Neural cell (in vitro differentiated cells): ENCODE measurements around the gene AMELX. TPM values are rescaled to one million over a fixed set of nuclear protein-coding genes. Genes with fewer than 3 reads are reported as not detected.

Source experiments
- H2AFZ ChIP-seq: fragments of 200-600, 300-800 bp; sonication (generic), shearing (Covaris generic); 2 replicates; pipeline ENCODE4 v1.6.0; 2014; ENCODE audit warnings: low read depth, mild to moderate bottlenecking, antibody characterized with exemption, low read length, moderate library complexity
- H3F3A ChIP-seq: fragments of 200-600 bp; shearing (Covaris generic); 2 replicates; pipeline ENCODE4 v1.6.1; 2016; ENCODE audit warnings: mild to moderate bottlenecking, moderate library complexity, mixed read lengths, antibody characterized with exemption, low read length; ENCODE audit not compliant: insufficient read depth, poor library complexity, severe bottlenecking
- H3K27ac ChIP-seq: fragments of 200-600, 300-800 bp; sonication (generic), shearing (Covaris generic); 2 replicates; pipeline ENCODE4 v1.5.1; 2014; ENCODE audit warnings: mild to moderate bottlenecking, low read length, moderate library complexity
- H3K27me3 ChIP-seq: fragments of 300-800, 200-600 bp; sonication (generic), shearing (Covaris generic); 2 replicates; pipeline ENCODE4 v1.6.0; 2014; ENCODE audit warnings: mild to moderate bottlenecking, low read depth, low read length, moderate library complexity; ENCODE audit not compliant: insufficient read depth
- H3K36me3 ChIP-seq: fragments of 300-800, 200-600 bp; sonication (generic), shearing (Covaris generic); 2 replicates; pipeline ENCODE4 v1.5.1; 2014; ENCODE audit warnings: mild to moderate bottlenecking, antibody characterized with exemption, low read length, moderate library complexity; ENCODE audit not compliant: insufficient read depth
- H3K4me2 ChIP-seq: fragments of 300-800, 200-600 bp; sonication (generic), shearing (Covaris generic); 2 replicates; pipeline ENCODE4 v1.6.0; 2014; ENCODE audit warnings: mild to moderate bottlenecking, low read length
- H3K4me3 ChIP-seq: fragments of 300-800, 200-600 bp; sonication (generic), shearing (Covaris generic); 2 replicates; pipeline ENCODE4 v1.5.1; 2014; ENCODE audit warnings: mild to moderate bottlenecking, low read length, moderate library complexity
- H3K79me2 ChIP-seq: fragments of 200-600 bp; shearing (Covaris generic); replicated peaks from 2 replicates; pipeline ENCODE4 v1.6.0; 2014; ENCODE audit warnings: mild to moderate bottlenecking, low read length, moderate library complexity; ENCODE audit not compliant: insufficient read depth
- H3K9ac ChIP-seq: fragments of 300-800, 200-600 bp; sonication (generic), shearing (Covaris generic); 2 replicates; pipeline ENCODE4 v1.6.1; 2016; ENCODE audit warnings: mild to moderate bottlenecking, low read length, mixed read lengths
- H3K9me2 ChIP-seq: fragments of 200-600 bp; shearing (Covaris generic); 2 replicates; pipeline ENCODE4 v1.6.1; 2016; ENCODE audit warnings: mild to moderate bottlenecking, low read length, mixed read lengths; ENCODE audit not compliant: insufficient read depth
- H3K9me3 ChIP-seq: fragments of 200-600, 300-800 bp; sonication (generic), shearing (Covaris generic); 2 replicates; pipeline ENCODE4 v1.6.1; 2016; ENCODE audit warnings: mild to moderate bottlenecking, mixed run types, low read length, moderate library complexity, mixed read lengths
- H4K20me1 ChIP-seq: fragments of 200-600 bp; shearing (Covaris generic); 2 replicates; pipeline ENCODE4 v1.6.1; 2016; ENCODE audit warnings: mild to moderate bottlenecking, mixed run types; ENCODE audit not compliant: insufficient read depth
- CTCF ChIP-seq: fragments of 450-650 bp; IDR thresholded peaks from 2 replicates; pipeline ENCODE4 v1.5.1; 2014; ENCODE audit warnings: antibody characterized with exemption, mild to moderate bottlenecking, moderate library complexity; ENCODE audit not compliant: poor library complexity, severe bottlenecking
- EP300 ChIP-seq: fragments of 450-650 bp; conservative IDR thresholded peaks from 2 replicates; pipeline ENCODE4 v1.6.1; 2014; ENCODE audit warnings: antibody characterized with exemption, mild to moderate bottlenecking, moderate library complexity; ENCODE audit not compliant: poor library complexity, severe bottlenecking
- EZH2 ChIP-seq: fragments of 200-600, 300-800 bp; shearing (Covaris generic), sonication (generic); IDR thresholded peaks from 2 replicates; pipeline ENCODE4 v1.6.1; 2014; ENCODE audit warnings: antibody characterized with exemption, low read length, borderline replicate concordance, mild to moderate bottlenecking; ENCODE audit not compliant: insufficient read depth, poor library complexity, severe bottlenecking
- MXI1 ChIP-seq: fragments of 450-650 bp; conservative IDR thresholded peaks from 2 replicates; pipeline ENCODE4 v1.6.1; 2014; ENCODE audit warnings: antibody characterized with exemption, mild to moderate bottlenecking; ENCODE audit not compliant: poor library complexity, severe bottlenecking
- POLR2AphosphoS5 ChIP-seq: IDR thresholded peaks from 2 replicates; pipeline ENCODE4 v1.6.1; 2012
- RAD21 ChIP-seq: fragments of 450-650 bp; conservative IDR thresholded peaks from 2 replicates; pipeline ENCODE4 v1.6.1; 2014; ENCODE audit warnings: antibody characterized with exemption, mild to moderate bottlenecking, moderate library complexity
- REST ChIP-seq: IDR thresholded peaks from 2 replicates; pipeline ENCODE4 v1.6.1; 2012; ENCODE audit warnings: borderline replicate concordance
- SMC3 ChIP-seq: fragments of 450-650 bp; conservative IDR thresholded peaks from 2 replicates; pipeline ENCODE4 v1.6.1; 2014; ENCODE audit warnings: antibody characterized with exemption, mild to moderate bottlenecking, moderate library complexity; ENCODE audit not compliant: poor library complexity
- TAF1 ChIP-seq: IDR thresholded peaks from 2 replicates; pipeline ENCODE4 v1.6.1; 2012; ENCODE audit warnings: low read depth
- polyA plus RNA-seq: library from polyadenylated mRNA; depleted of rRNA; stranded (reverse); fragments of >200 nt; gene quantifications from 2 replicates; pipeline ENCODE4 v1.2.3, GENCODE V29; 2014

AMELX gene
- polyA plus RNA-seq, 1 donor from 2014 or later = not detected

GRCh38 chrX:11298600-11298999 lies 5.4 kb downstream of the AMELX start:
- TF ChIP-seq MXI1 = no peak
- no peak for TF ChIP-seq TAF1
- no peak for TF ChIP-seq CTCF
- TF ChIP-seq REST = no peak
- TF ChIP-seq EP300 = no peak
- no peak for TF ChIP-seq POLR2AphosphoS5
- no peak for TF ChIP-seq EZH2
- no peak for TF ChIP-seq RAD21
- no peak for TF ChIP-seq SMC3
- H3K9me2 ChIP-seq = no peaks in the 10 kb centered on the region
- H3K79me2 ChIP-seq = no peaks in the 10 kb centered on the region
- H3K27ac ChIP-seq = no peak overlapping the region
- no peak overlapping the region for H3K4me3 ChIP-seq
- H3K36me3 ChIP-seq = no peaks in the 10 kb centered on the region
- no peaks in the 10 kb centered on the region for H3K9me3 ChIP-seq
- H2AFZ ChIP-seq = no peak overlapping the region
- H3K27me3 ChIP-seq = no peaks in the 10 kb centered on the region
- H3K4me2 ChIP-seq = no peak overlapping the region
- H3F3A ChIP-seq = no peaks in the 10 kb centered on the region
- H4K20me1 ChIP-seq = no peaks in the 10 kb centered on the region
- H3K9ac ChIP-seq = no peak overlapping the region

- Histone ChIP-seq H3K4me2 (no peak overlapping the region), H3F3A (no peaks in the 10 kb centered on the region), H4K20me1 (no peaks in the 10 kb centered on the region), H3K79me2 (no peaks in the 10 kb centered on the region), H3K9ac (no peak overlapping the region), H2AFZ (no peak overlapping the region), H3K9me3 (no peaks in the 10 kb centered on the region), H3K27me3 (no peaks in the 10 kb centered on the region), H3K9me2 (no peaks in the 10 kb centered on the region), H3K36me3 (no peaks in the 10 kb centered on the region), H3K27ac (no peak overlapping the region), H3K4me3 (no peak overlapping the region)
- TF ChIP-seq TAF1 (no peak), REST (no peak), EP300 (no peak), MXI1 (no peak), RAD21 (no peak), EZH2 (no peak)
Measured at GRCh38 chrX:11304829-11305228, 11.6 kb downstream of the AMELX start.
